ENCODE measurements around the gene ASPHD2.
"Not testable (repeated sequence)": the region's sequence is repeated elsewhere in the genome, so short reads cannot be mapped to it uniquely, and the experiment has no call there.

The ASPHD2 gene

DNA sequence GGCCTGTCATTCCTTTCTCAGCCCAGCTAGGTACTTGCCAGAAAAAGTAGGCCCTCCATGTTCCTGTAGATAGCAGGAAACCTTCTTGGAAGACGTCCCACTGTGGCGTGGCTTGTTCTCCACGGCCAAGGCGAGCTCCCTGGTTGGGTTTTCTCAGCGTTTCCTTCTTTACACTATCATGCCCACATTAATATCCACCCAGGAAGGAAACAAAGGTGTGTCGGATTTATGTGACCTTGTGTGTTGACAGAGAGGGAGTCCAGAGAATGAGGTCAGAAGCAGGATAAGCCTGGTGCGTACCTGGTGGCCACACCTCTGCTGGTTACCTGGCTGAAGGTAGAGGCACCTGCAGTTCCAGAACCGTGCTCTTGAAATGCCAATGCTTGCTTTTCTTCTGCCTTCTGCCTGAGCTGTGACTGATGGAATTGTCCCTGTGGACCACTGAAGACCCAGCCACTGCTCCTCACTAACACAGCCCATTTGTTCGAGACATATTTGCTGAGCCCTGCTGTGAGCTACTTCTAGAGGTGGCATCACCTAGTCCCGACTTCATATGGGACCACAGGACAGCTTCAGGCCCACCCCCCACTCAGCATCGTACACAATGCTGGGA is 7.9 kb downstream of the ASPHD2 start:
- no peaks in the 10 kb centered on the region for H3K36me3 ChIP-seq (ENCODE audit: control insufficient read depth in 4 of 4, insufficient read depth in 4 of 4, low read length in 3 of 4)
- no peak overlapping the region for H3K4me3 ChIP-seq (ENCODE audit: control insufficient read depth in 1 of 7, extremely low read depth in 1 of 7, insufficient read depth in 4 of 7, low read depth in 2 of 7, low read length in 6 of 7)
- no peak overlapping the region for H3K27ac ChIP-seq (ENCODE audit: insufficient read depth in 1 of 2, low read depth in 1 of 2, low read length in 2 of 2, poor library complexity in 1 of 2, severe bottlenecking in 2 of 2)
- no peak for DNase-seq
- CTCF ChIA-PET, result interaction anchor here (1.5 to 2.1 kb wide), 2 partner anchors 13 to 24 kb away, joined by 3 to 13 read pairs; no protein-coding TSS in a partner anchor
- H3K9me3 ChIP-seq (ENCODE audit: control extremely low read depth in 1 of 5, control insufficient read depth in 4 of 5, insufficient read depth in 2 of 5, low read depth in 1 of 5, low read length in 4 of 5), result no peaks in the 10 kb centered on the region
- WGBS (ENCODE audit: insufficient coverage), result 66% methylated on average over 9 of the region's 11 CpGs
- peaks cover 0 to 16% (median 11%) of the 10 kb centered on the region in 4 experiments for H3K4me1 ChIP-seq (ENCODE audit: control extremely low read depth in 1 of 4, control insufficient read depth in 4 of 4, insufficient read depth in 4 of 4, low read length in 3 of 4)
- no peaks in the 10 kb centered on the region for H3K27me3 ChIP-seq (replicated peaks in 2 of 5; ENCODE audit: control insufficient read depth in 4 of 5, insufficient read depth in 5 of 5, low read length in 4 of 5)
- POLR2A ChIA-PET, result no interaction called here

DNA sequence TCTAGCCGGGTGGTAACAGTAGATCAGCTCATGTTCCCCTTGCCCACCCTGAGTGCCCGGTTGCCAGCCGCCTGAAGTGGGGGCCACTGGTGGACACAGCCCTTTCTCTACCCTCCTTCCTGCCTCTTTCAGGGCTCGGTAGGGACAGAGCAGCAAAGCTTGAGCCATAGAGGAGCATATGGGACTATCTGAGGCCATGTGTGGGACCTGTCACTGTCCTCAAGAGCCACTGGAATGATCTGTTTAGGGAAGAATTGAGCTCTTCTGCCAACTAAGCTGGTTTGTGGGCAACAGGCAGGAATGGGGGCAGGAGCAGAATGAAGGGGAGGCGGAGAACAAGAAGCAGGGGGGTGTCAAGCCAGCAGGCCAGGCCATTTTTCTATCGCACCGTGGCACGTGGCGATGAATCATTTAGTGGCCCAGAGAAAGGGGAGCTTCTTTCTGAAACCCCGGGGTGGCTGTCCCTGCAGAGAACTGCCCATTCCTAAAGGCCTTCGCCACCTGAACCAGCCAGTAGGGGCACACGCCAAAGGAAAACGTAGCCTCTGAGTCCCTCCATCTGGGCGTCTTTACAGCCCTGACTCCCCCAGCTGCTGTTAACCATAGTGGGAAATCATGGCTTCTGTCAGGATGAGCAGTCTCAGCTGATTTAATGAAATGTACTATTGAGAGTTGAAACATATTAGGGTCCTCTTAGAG is 8.8 kb downstream of the ASPHD2 start:
- Histone ChIP-seq H3K36me3 (ENCODE audit: control insufficient read depth in 4 of 4, insufficient read depth in 4 of 4, low read length in 3 of 4) (no peaks in the 10 kb centered on the region), H3K27ac (ENCODE audit: insufficient read depth in 1 of 2, low read depth in 1 of 2, low read length in 2 of 2, poor library complexity in 1 of 2, severe bottlenecking in 2 of 2) (no peak overlapping the region), H3K4me3 (ENCODE audit: control insufficient read depth in 1 of 7, extremely low read depth in 1 of 7, insufficient read depth in 4 of 7, low read depth in 2 of 7, low read length in 6 of 7) (no peak overlapping the region), H3K27me3 (replicated peaks in 2 of 5; ENCODE audit: control insufficient read depth in 4 of 5, insufficient read depth in 5 of 5, low read length in 4 of 5) (no peaks in the 10 kb centered on the region), H3K4me1 (ENCODE audit: control extremely low read depth in 1 of 4, control insufficient read depth in 4 of 4, insufficient read depth in 4 of 4, low read length in 3 of 4) (peaks cover 2 to 13% (median 6%) of the 10 kb centered on the region in 4 experiments), H3K9me3 (ENCODE audit: control extremely low read depth in 1 of 5, control insufficient read depth in 4 of 5, insufficient read depth in 2 of 5, low read depth in 1 of 5, low read length in 4 of 5) (no peaks in the 10 kb centered on the region)
- 95% methylated on average over 13 of the region's 14 CpGs for WGBS (ENCODE audit: insufficient coverage)
- ChIA-PET CTCF (interaction anchor here (1.5 to 2.1 kb wide), 2 partner anchors 13 to 23 kb away, joined by 3 to 13 read pairs; no protein-coding TSS in a partner anchor), POLR2A (no interaction called here)
- no peak for DNase-seq

DNA sequence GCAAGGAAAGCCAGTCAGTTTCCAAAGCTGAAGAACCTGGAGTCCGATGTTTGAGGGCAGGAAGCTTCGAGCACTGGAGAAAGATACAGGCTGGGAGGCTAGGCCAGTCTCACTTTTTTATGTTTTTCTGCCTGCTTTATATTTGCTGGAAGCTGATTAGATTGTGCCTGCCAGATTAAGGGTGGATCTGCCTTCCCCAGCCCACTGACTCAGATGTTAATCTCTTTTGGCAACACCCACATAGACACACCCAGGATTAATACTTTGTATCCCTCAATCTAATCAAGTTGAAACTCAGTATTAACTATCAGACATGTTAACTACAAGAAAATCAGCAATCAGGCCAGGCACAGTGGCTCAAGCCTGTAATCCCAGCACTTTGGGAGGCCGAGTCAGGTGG is 9.7 kb downstream of the ASPHD2 start:
- peaks cover 2 to 13% (median 5%) of the 10 kb centered on the region in 4 experiments for H3K4me1 ChIP-seq (ENCODE audit: control extremely low read depth in 1 of 4, control insufficient read depth in 4 of 4, insufficient read depth in 4 of 4, low read length in 3 of 4)
- H3K27ac ChIP-seq (ENCODE audit: insufficient read depth in 1 of 2, low read depth in 1 of 2, low read length in 2 of 2, poor library complexity in 1 of 2, severe bottlenecking in 2 of 2); H3K36me3 ChIP-seq (ENCODE audit: control insufficient read depth in 4 of 4, insufficient read depth in 4 of 4, low read length in 3 of 4); CTCF ChIA-PET; H3K9me3 ChIP-seq (ENCODE audit: control extremely low read depth in 1 of 5, control insufficient read depth in 4 of 5, insufficient read depth in 2 of 5, low read depth in 1 of 5, low read length in 4 of 5); H3K27me3 ChIP-seq (replicated peaks in 2 of 5; ENCODE audit: control insufficient read depth in 4 of 5, insufficient read depth in 5 of 5, low read length in 4 of 5); H3K4me3 ChIP-seq (ENCODE audit: control insufficient read depth in 1 of 7, extremely low read depth in 1 of 7, insufficient read depth in 4 of 7, low read depth in 2 of 7, low read length in 6 of 7); DNase-seq: not testable (repeated sequence)
- POLR2A ChIA-PET, result interaction anchor here (0.7 kb wide), 1 partner anchor 28 kb away, joined by 3 read pairs; no protein-coding TSS in a partner anchor
- WGBS (ENCODE audit: insufficient coverage), result 92% methylated on average over 3 of the region's 3 CpGs

DNA sequence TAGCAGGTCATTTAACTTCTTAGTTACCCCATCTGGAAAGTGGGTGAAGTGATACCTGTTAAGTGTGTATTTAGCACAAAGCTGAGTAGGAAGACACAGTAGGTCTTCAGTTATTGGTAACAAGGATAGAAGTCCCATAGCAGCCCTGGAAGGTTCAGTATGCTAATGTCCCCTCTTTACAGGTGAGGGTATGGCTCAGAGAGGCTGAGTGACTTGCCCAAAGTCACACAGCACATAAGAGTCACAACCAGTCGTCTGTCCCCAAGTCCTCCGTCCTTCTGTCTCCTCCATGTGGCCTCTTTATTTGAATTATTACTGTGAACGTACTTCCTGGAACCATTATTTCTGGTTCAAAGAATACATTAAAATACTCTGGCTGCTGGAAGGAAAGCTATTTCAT is 10.5 kb downstream of the ASPHD2 start:
- ChIA-PET CTCF (no interaction called here), POLR2A (no interaction called here)
- no peaks in the 10 kb centered on the region for H3K9me3 ChIP-seq (ENCODE audit: control extremely low read depth in 1 of 5, control insufficient read depth in 4 of 5, insufficient read depth in 2 of 5, low read depth in 1 of 5, low read length in 4 of 5)
- H3K27me3 ChIP-seq (replicated peaks in 2 of 5; ENCODE audit: control insufficient read depth in 4 of 5, insufficient read depth in 5 of 5, low read length in 4 of 5), result no peaks in the 10 kb centered on the region
- WGBS (ENCODE audit: insufficient coverage), result 94% methylated on average over 2 of the region's 3 CpGs
- H3K4me1 ChIP-seq (ENCODE audit: control extremely low read depth in 1 of 4, control insufficient read depth in 4 of 4, insufficient read depth in 4 of 4, low read length in 3 of 4), result peaks cover 2 to 13% (median 5%) of the 10 kb centered on the region in 4 experiments
- H3K36me3 ChIP-seq (ENCODE audit: control insufficient read depth in 4 of 4, insufficient read depth in 4 of 4, low read length in 3 of 4), result no peaks in the 10 kb centered on the region
- no peak overlapping the region for H3K4me3 ChIP-seq (ENCODE audit: control insufficient read depth in 1 of 7, extremely low read depth in 1 of 7, insufficient read depth in 4 of 7, low read depth in 2 of 7, low read length in 6 of 7)
- no peak overlapping the region for H3K27ac ChIP-seq (ENCODE audit: insufficient read depth in 1 of 2, low read depth in 1 of 2, low read length in 2 of 2, poor library complexity in 1 of 2, severe bottlenecking in 2 of 2)
- no peak for DNase-seq

DNA sequence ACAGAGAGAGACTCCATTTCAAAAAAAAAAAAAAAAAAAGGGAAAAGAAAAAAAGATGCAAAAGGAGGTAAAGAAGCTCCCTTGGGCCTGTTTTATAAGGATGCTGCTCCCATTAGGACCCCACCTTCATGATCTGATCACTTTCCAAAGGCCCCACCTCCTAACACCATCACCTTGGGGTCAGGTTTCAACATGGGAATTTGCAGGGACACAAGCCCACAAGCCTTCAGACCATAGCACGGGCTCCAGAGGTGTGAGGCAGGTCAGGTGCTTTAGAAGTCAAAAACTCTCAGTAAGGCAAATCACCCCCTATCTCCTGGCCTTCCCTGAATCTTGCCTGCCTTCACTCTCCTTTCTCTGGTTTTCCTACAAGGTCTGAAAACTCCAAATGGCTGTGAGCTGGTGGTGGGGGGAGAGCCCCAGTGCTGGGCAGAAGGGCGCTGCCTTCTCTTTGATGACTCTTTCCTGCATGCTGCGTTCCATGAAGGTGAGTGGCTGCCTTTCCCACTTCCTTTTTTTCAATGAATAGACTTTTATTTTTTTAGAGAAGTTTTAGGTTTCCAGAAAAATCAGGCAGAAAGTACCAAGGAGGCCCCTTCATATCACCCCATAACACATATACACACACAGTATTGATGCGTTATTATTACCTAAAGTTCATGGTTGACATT is 13.2 kb downstream of the ASPHD2 start:
- H3K27ac ChIP-seq (ENCODE audit: insufficient read depth in 1 of 2, low read depth in 1 of 2, low read length in 2 of 2, poor library complexity in 1 of 2, severe bottlenecking in 2 of 2), result no peak overlapping the region
- ChIA-PET CTCF (interaction anchor here (0.8 kb wide), 1 partner anchor 19 kb away, joined by 3 read pairs; no protein-coding TSS in a partner anchor), POLR2A (no interaction called here)
- no peaks in the 10 kb centered on the region for H3K36me3 ChIP-seq (ENCODE audit: control insufficient read depth in 4 of 4, insufficient read depth in 4 of 4, low read length in 3 of 4)
- H3K9me3 ChIP-seq (ENCODE audit: control extremely low read depth in 1 of 5, control insufficient read depth in 4 of 5, insufficient read depth in 2 of 5, low read depth in 1 of 5, low read length in 4 of 5), result no peaks in the 10 kb centered on the region
- peaks cover 0 to 3% (median under 1%) of the 10 kb centered on the region in 4 experiments for H3K4me1 ChIP-seq (ENCODE audit: control extremely low read depth in 1 of 4, control insufficient read depth in 4 of 4, insufficient read depth in 4 of 4, low read length in 3 of 4)
- no peak overlapping the region for H3K4me3 ChIP-seq (ENCODE audit: control insufficient read depth in 1 of 7, extremely low read depth in 1 of 7, insufficient read depth in 4 of 7, low read depth in 2 of 7, low read length in 6 of 7)
- DNase-seq, result no peak
- WGBS (ENCODE audit: insufficient coverage), result 100% methylated on average over 2 of the region's 4 CpGs
- H3K27me3 ChIP-seq (replicated peaks in 2 of 5; ENCODE audit: control insufficient read depth in 4 of 5, insufficient read depth in 5 of 5, low read length in 4 of 5), result no peaks in the 10 kb centered on the region

DNA sequence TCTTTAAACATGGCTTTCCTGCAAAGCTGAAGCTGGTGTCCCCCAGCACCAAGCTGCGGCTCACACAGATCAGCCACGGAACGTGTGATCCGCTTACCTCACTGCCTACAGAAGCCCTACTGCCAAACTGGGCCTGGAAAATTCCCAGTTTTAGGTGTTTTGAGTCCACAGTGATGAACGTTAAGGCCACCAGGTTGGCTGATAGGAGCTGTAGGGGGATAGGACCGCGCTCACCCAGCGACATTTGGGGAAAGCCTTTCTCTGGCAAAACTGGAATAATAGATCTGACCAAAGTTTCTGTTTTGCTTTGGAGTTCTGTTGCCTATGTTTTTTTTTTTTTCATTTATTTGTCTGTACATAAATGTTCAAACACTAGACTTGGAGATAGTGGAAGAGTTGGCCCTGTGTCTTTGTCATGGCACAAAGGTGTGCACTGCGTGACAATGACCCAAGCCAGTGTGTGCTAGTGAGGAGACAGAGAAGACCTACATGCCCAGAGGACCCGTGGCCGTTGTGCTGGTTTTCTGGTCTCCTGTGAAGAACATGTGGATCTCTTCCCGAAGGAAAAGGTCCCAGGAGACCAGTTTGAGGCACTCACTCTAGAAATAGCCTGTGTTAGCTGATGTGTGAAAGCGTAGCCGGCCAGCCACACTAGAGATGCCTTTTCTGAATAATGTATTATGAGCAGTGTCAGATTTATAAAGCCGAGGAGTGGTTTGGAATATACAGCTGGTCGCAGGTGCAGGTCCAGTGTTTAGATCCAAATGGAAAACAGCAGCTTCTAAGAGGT is 15.0 kb downstream of the ASPHD2 start:
- Histone ChIP-seq H3K27ac (ENCODE audit: insufficient read depth in 1 of 2, low read depth in 1 of 2, low read length in 2 of 2, poor library complexity in 1 of 2, severe bottlenecking in 2 of 2) (no peak overlapping the region), H3K4me3 (ENCODE audit: control insufficient read depth in 1 of 7, extremely low read depth in 1 of 7, insufficient read depth in 4 of 7, low read depth in 2 of 7, low read length in 6 of 7) (no peak overlapping the region), H3K4me1 (ENCODE audit: control extremely low read depth in 1 of 4, control insufficient read depth in 4 of 4, insufficient read depth in 4 of 4, low read length in 3 of 4) (peaks cover 0 to 3% (median under 1%) of the 10 kb centered on the region in 4 experiments), H3K9me3 (ENCODE audit: control extremely low read depth in 1 of 5, control insufficient read depth in 4 of 5, insufficient read depth in 2 of 5, low read depth in 1 of 5, low read length in 4 of 5) (no peaks in the 10 kb centered on the region), H3K27me3 (replicated peaks in 2 of 5; ENCODE audit: control insufficient read depth in 4 of 5, insufficient read depth in 5 of 5, low read length in 4 of 5) (no peaks in the 10 kb centered on the region), H3K36me3 (ENCODE audit: control insufficient read depth in 4 of 4, insufficient read depth in 4 of 4, low read length in 3 of 4) (no peaks in the 10 kb centered on the region)
- CTCF ChIA-PET, result interaction anchor here (1.7 to 1.8 kb wide), 2 partner anchors 8 to 17 kb away, joined by 4 to 8 read pairs; no protein-coding TSS in a partner anchor
- POLR2A ChIA-PET, result no interaction called here
- DNase-seq, result no peak
- WGBS (ENCODE audit: insufficient coverage), result over 99% methylated on average over 12 of the region's 16 CpGs

Measured in common myeloid progenitor, CD34-positive (primary cell).